Gastrocnemius medialis (tissue), 4 donors: ENCODE results near the gene PRKG1. TPM values are rescaled to one million over a fixed set of nuclear protein-coding genes. Genes with fewer than 3 reads are reported as not detected.

Experiments used
- ATAC-seq, 2 donors: fragments of 150-250 bp; one replicate each; pipeline ENCODE4 v1.9.1; 2016
- DNase-seq, 2 donors: peaks; one replicate each; pipeline ENCODE4 v3.0.0-alpha.2; 2019
- H3K27ac ChIP-seq, 4 donors: fragments of 200-600 bp; sonication (generic); 1 replicate in 1 of 4; 2 replicates in 3 of 4; pipeline ENCODE4 v1.5.1; 2016 to 2018; ENCODE audit warnings: mild to moderate bottlenecking in 2 of 4, moderate library complexity in 1 of 4
- H3K27me3 ChIP-seq, 3 donors: fragments of 200-600 bp; sonication (generic) in 2 of 3; 1 replicate in 1 of 3; 2 replicates in 2 of 3; pipeline versions ENCODE4 v1.5.1 to v1.6.0; 2016 to 2019; ENCODE audit warnings: mild to moderate bottlenecking in 1 of 3, moderate library complexity in 1 of 3
- H3K36me3 ChIP-seq, 2 donors: fragments of 200-600 bp; sonication (generic) in 1 of 2; one replicate each; pipeline ENCODE4 v1.5.1; 2017 to 2018
- H3K4me1 ChIP-seq, 2 donors: fragments of 200-600 bp; sonication (generic) in 1 of 2; one replicate each; pipeline ENCODE4 v1.5.1; 2016 to 2017; ENCODE audit warnings: mild to moderate bottlenecking in 2 of 2
- H3K4me3 ChIP-seq, 4 donors: fragments of 200-600 bp; sonication (generic) in 3 of 4; 1 replicate in 1 of 4; 2 replicates in 3 of 4; pipeline ENCODE4 v1.5.1; 2016 to 2019; ENCODE audit warnings: mild to moderate bottlenecking in 2 of 4
- H3K9me3 ChIP-seq, 3 donors: fragments of 200-600 bp; sonication (generic) in 2 of 3; 1 replicate in 1 of 3; 2 replicates in 2 of 3; pipeline ENCODE4 v1.5.1; 2016 to 2019
- CTCF ChIP-seq, 5 experiments: fragments of 450-650 bp in 3 of 5; fragments of 200-600 bp in 2 of 5; sonication (generic) in 2 of 5; IDR thresholded peaks in 4 of 5; conservative IDR thresholded peaks in 1 of 5; 1 replicate in 4 of 5; 2 replicates in 1 of 5; pipeline ENCODE4 v1.5.1; 2016 to 2019; ENCODE audit warnings: antibody characterized with exemption in 5 of 5, mild to moderate bottlenecking in 3 of 5, moderate library complexity in 3 of 5
- POLR2A ChIP-seq, 2 donors: fragments of 450-650 bp; IDR thresholded peaks; one replicate each; pipeline ENCODE4 v1.6.1; 2017; ENCODE audit warnings: antibody characterized with exemption in 2 of 2, mild to moderate bottlenecking in 2 of 2, moderate library complexity in 2 of 2
- in situ Hi-C, 4 donors: fragments of 200-750 bp; cut with MboI; loops; one replicate each; pipeline versions ENCODE4 v1.15.0 to v1.8.0; 2017; ENCODE audit warnings: low sequenced_read_pairs in 4 of 4
- intact Hi-C: fragments of 100-400 bp; cut with DNase I; formaldehyde crosslinking; loops from one replicate; pipeline ENCODE4 v1.15.1; 2023; ENCODE audit warnings: low total_unique reads
- total RNA-seq, 4 donors: library from RNA; depleted of rRNA; stranded (reverse); fragments of >200 nt; gene quantifications; one replicate each; pipeline versions ENCODE4 v1.1.0 to v1.2.3, GENCODE V29; 2016

The PRKG1 gene
- total RNA-seq, 4 donors from 2014 or later, result 10.4 to 39.4 (median 25.1) TPM

GRCh38 chr10:51821745-51822144, 747.5 kb downstream of the PRKG1 start:
- Histone ChIP-seq H3K36me3 (no peaks in the 10 kb centered on the region), H3K27ac (no peak overlapping the region), H3K27me3 (no peaks in the 10 kb centered on the region), H3K4me1 (no peaks in the 10 kb centered on the region), H3K4me3 (no peak overlapping the region), H3K9me3 (no peaks in the 10 kb centered on the region)
- in situ Hi-C loops (no loop called here), intact Hi-C loops (no loop called here)
- ATAC-seq, result no peak
- no peak for DNase-seq
- no peak for TF ChIP-seq CTCF (IDR thresholded peaks at IDR 0.05 in 4 of 5, conservative IDR thresholded peaks at IDR 0.05 in 1 of 5)
- no peak for TF ChIP-seq POLR2A (IDR thresholded peaks at IDR 0.05)

- in situ Hi-C loops (no loop called here), intact Hi-C loops (no loop called here)
- Histone ChIP-seq H3K9me3 (no peaks in the 10 kb centered on the region), H3K27ac (no peak overlapping the region), H3K4me1 (no peaks in the 10 kb centered on the region), H3K4me3 (no peak overlapping the region), H3K27me3 (no peaks in the 10 kb centered on the region), H3K36me3 (no peaks in the 10 kb centered on the region)
- no peak for ATAC-seq
- DNase-seq, result no peak
- TF ChIP-seq POLR2A (IDR thresholded peaks at IDR 0.05) (no peak), CTCF (IDR thresholded peaks at IDR 0.05 in 4 of 5, conservative IDR thresholded peaks at IDR 0.05 in 1 of 5) (no peak)
Observed at GRCh38 chr10:51832652-51833383, 758.5 kb downstream of the PRKG1 start.

GRCh38 chr10:51834548-51834947, 760.3 kb downstream of the PRKG1 start:
- H3K36me3 ChIP-seq, result no peaks in the 10 kb centered on the region
- ATAC-seq, result no peak
- H3K27ac ChIP-seq, result no peak overlapping the region
- intact Hi-C loops (no loop called here), in situ Hi-C loops (no loop called here)
- H3K9me3 ChIP-seq, result no peaks in the 10 kb centered on the region
- H3K4me1 ChIP-seq, result no peaks in the 10 kb centered on the region
- TF ChIP-seq POLR2A (IDR thresholded peaks at IDR 0.05) (no peak), CTCF (IDR thresholded peaks at IDR 0.05 in 4 of 5, conservative IDR thresholded peaks at IDR 0.05 in 1 of 5) (no peak)
- DNase-seq, result no peak
- H3K27me3 ChIP-seq, result no peaks in the 10 kb centered on the region
- H3K4me3 ChIP-seq, result no peak overlapping the region

- Histone ChIP-seq H3K9me3 (no peaks in the 10 kb centered on the region), H3K4me3 (no peak overlapping the region), H3K27me3 (no peaks in the 10 kb centered on the region), H3K36me3 (no peaks in the 10 kb centered on the region), H3K27ac (no peak overlapping the region), H3K4me1 (no peaks in the 10 kb centered on the region)
- TF ChIP-seq POLR2A (IDR thresholded peaks at IDR 0.05), result no peak
- no peak for TF ChIP-seq CTCF (IDR thresholded peaks at IDR 0.05 in 4 of 5, conservative IDR thresholded peaks at IDR 0.05 in 1 of 5)
- DNase-seq (no peak), ATAC-seq (no peak)
- intact Hi-C loops, result no loop called here
- in situ Hi-C loops, result no loop called here
Observed at GRCh38 chr10:51838471-51838870, 764.2 kb downstream of the PRKG1 start.

- in situ Hi-C loops (no loop called here), intact Hi-C loops (no loop called here)
- DNase-seq (no peak), ATAC-seq (no peak)
- Histone ChIP-seq H3K4me1 (no peaks in the 10 kb centered on the region), H3K4me3 (no peak overlapping the region), H3K36me3 (no peaks in the 10 kb centered on the region), H3K27me3 (no peaks in the 10 kb centered on the region), H3K9me3 (no peaks in the 10 kb centered on the region), H3K27ac (no peak overlapping the region)
- no peak for TF ChIP-seq POLR2A (IDR thresholded peaks at IDR 0.05)
- no peak for TF ChIP-seq CTCF (IDR thresholded peaks at IDR 0.05 in 4 of 5, conservative IDR thresholded peaks at IDR 0.05 in 1 of 5)
Observed at GRCh38 chr10:51843966-51844365, 769.7 kb downstream of the PRKG1 start.
